ENCODE measurements around the gene UBE2I. TPM values are rescaled to one million over a fixed set of nuclear protein-coding genes. Genes with fewer than 3 reads are reported as not detected.

Gene UBE2I
- total RNA-seq, 1 experiment from 2014 or later = 290 TPM

DNA sequence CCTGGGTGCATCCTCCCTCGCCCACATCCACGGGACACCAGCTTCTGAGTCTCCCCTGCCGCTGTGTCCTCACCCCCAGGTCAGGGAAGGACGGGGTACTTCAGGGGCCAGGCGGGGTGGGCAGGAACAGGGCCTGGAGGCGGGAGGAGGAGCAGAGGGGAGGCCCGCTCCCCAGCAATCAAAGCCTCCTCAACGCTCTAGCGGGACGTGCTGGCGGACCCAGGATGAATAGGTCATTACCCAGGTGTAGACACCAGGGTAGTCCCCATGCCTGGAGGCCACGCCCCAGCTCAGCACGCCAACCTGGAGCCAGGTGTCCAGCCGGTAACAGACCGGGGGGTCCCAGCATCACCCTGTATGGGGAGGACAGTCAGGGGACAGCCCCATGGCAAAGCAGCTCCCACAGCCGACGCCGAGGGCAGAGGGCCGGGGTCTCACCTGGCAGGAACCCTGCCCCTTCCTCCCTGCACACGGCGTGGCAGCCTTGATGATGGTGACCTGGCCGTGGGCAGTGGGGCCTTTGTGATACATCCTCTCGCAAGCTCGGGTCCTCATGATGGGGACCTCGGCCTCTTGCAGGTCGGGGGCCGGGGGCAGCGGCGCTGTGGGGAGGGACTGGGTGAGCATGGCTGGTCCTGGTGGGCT, 29.4 kb upstream of the UBE2I start:
- Histone ChIP-seq H3K79me1 (ENCODE audit: insufficient read depth, low read depth, low read length, poor library complexity, severe bottlenecking) (no peaks in the 10 kb centered on the region), H2BK12ac (ENCODE audit: insufficient read length, low read depth, low read length) (no peak overlapping the region), H3K79me2 (ENCODE audit: insufficient read depth, low read length) (no peaks in the 10 kb centered on the region), H4K5ac (ENCODE audit: insufficient read length, low read depth, low read length) (no peak overlapping the region), H3K4me2 (ENCODE audit: insufficient read depth, insufficient read length, low read length) (no peak overlapping the region), H3K4ac (ENCODE audit: low read depth, low read length) (no peak overlapping the region), H3K18ac (ENCODE audit: insufficient read length, low read depth, low read length) (no peak overlapping the region), H3K27me3 (ENCODE audit: insufficient read depth, low read length) (no peaks in the 10 kb centered on the region), H2BK120ac (ENCODE audit: low read depth, low read length, poor library complexity, severe bottlenecking) (no peak overlapping the region), H4K20me1 (ENCODE audit: control insufficient read depth, insufficient read depth, insufficient read length) (no peaks in the 10 kb centered on the region), H4K91ac (ENCODE audit: insufficient read length, low read depth, low read length) (no peak overlapping the region), H3K14ac (ENCODE audit: insufficient read depth, low read length) (no peak overlapping the region), H2BK5ac (ENCODE audit: insufficient read length, low read length) (no peak overlapping the region), H2BK15ac (ENCODE audit: low read depth, low read length) (no peak overlapping the region; the same call in 1 of the 2 replicates), H3T11ph (ENCODE audit: low read length) (no peak overlapping the region), H3K9me3 (ENCODE audit: control insufficient read depth, low read depth, low read length) (no peaks in the 10 kb centered on the region), H2BK20ac (ENCODE audit: low read depth, low read length, poor library complexity, severe bottlenecking) (no peak overlapping the region), H2AFZ (ENCODE audit: low read length) (no peak overlapping the region), H3K23ac (ENCODE audit: insufficient read length, low read depth, low read length) (no peak overlapping the region), H3K23me2 (ENCODE audit: insufficient read length, low read depth, low read length, poor library complexity, severe bottlenecking) (no peaks in the 10 kb centered on the region), H3K9ac (ENCODE audit: extremely low read depth, insufficient read length, low read length) (no peak overlapping the region), H2AK5ac (ENCODE audit: insufficient read length, low read length) (no peak overlapping the region), H3K56ac (ENCODE audit: insufficient read length, low read depth, low read length) (no peak overlapping the region), H3K4me1 (ENCODE audit: insufficient read depth, low read length) (no peaks in the 10 kb centered on the region; the same call in 1 of the 2 replicates), H4K8ac (replicated peaks; ENCODE audit: insufficient read length, low read depth, low read length) (no peak overlapping the region), H3K27ac (ENCODE audit: insufficient read length, low read depth, low read length) (no peak overlapping the region)
- peaks cover 12 to 24% of the 10 kb centered on the region in 2 experiments; a peak in 3 of 4 replicates for H3K4me1 Mint-ChIP-seq
- H3K27me3 Mint-ChIP-seq (ENCODE audit: low read depth) = peaks cover 37% of the 10 kb centered on the region
- no CpG with 5 or more reads among the region's 29 CpGs for WGBS (ENCODE audit: extremely low coverage, insufficient read length, low lambda C conversion rate)
- TF ChIP-seq, protein P1, sequence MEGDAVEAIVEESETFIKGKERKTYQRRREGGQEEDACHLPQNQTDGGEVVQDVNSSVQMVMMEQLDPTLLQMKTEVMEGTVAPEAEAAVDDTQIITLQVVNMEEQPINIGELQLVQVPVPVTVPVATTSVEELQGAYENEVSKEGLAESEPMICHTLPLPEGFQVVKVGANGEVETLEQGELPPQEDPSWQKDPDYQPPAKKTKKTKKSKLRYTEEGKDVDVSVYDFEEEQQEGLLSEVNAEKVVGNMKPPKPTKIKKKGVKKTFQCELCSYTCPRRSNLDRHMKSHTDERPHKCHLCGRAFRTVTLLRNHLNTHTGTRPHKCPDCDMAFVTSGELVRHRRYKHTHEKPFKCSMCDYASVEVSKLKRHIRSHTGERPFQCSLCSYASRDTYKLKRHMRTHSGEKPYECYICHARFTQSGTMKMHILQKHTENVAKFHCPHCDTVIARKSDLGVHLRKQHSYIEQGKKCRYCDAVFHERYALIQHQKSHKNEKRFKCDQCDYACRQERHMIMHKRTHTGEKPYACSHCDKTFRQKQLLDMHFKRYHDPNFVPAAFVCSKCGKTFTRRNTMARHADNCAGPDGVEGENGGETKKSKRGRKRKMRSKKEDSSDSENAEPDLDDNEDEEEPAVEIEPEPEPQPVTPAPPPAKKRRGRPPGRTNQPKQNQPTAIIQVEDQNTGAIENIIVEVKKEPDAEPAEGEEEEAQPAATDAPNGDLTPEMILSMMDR (conservative IDR thresholded peaks at IDR 0.05) = no peak
- H3K4me3 Mint-ChIP-seq = no peak overlapping the region
- DNase-seq = no peak
- H3K36me3 Mint-ChIP-seq (ENCODE audit: insufficient read depth in 1 of 3, low read depth in 3 of 3) = peaks cover 0 to 2% (median 0%) of the 10 kb centered on the region in 3 experiments; a peak in 2 of 7 replicates
- no peak overlapping the region for H3K27ac Mint-ChIP-seq
- H3K9me3 Mint-ChIP-seq = no peaks in the 10 kb centered on the region

Measured in H9 (cell line).